ENCODE data around the gene PCDHGC3. TPM values are rescaled to one million over a fixed set of nuclear protein-coding genes. Genes with fewer than 3 reads are reported as not detected.

Gene PCDHGC3
- total RNA-seq, 4 donors from 2014 or later: 6.0 to 17.0 (median 13.6) TPM

DNA sequence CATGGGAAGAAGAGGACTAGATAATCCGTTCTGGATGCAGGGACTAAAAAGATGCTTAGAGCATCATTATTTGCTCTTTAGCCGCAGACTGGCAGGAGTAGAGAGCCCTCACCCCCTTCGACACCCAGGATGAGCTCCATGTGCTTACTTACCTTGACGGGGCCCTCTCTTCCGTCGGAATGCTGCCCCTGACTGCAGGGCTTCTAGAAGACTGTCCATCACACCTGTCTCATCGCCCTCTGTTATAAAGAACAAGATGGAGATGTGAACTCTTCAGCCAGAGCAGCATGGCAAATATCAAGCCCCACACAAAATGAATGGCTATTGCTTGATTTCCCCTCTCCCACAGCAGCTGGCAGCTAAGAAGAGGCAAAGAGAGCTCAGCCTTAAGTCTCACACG is 48.2 kb downstream of the PCDHGC3 start:
- peaks cover 13 to 72% (median 29%) of the 10 kb centered on the region in 4 donors for H3K4me1 ChIP-seq

DNA sequence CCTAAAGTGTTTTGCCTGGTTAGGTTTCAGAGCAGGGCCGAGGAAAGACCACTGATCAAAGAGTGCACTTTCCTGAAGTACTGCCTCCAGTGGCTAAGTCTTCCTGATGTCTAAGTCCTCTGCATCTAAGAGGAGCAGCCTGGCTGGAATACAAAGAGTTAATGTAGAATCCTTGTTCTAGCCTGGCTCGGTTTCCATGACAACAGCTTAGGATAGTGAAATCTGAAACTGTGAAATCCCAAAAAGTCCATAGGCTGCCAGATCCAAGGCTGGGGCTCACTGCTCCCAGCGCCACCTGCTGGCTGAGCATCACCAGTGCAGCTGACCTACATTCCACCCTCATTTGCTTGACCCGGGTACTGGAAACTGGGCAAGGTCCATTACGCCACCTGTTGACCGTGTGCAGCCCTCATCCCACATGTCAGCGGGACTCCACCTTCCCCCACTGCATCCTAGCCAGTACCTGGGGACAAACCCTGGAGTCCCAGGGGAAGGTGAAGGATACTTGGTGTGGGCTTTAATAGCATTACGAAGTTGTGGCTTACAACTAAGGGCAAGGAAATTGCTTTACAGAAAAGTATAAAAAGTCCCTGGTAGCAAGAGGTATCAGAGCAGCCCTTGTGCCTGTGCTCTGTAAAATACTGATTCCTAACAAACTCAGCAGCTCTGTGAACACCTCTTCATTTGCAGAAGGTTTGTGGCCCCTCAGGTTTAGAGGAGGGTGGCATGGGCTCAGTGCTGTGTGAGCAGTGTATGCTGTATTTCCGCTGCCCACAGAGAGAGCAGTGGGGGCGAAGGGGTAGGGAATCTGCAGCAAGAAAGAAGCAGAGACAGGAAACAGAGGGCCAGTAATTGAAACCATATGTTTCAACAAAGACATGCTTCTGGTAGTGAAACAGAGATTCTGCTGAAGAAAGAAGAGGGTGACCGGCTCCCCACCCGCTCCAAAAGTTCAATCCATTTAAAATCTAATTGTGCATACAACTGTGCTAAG is 49.1 kb downstream of the PCDHGC3 start:
- DNase-seq: peak; percentile 87
- Histone ChIP-seq H3K36me3 (peaks cover 0 to 18% (median 0%) of the 10 kb centered on the region in 4 donors), H3K4me1 (peaks cover 13 to 69% (median 29%) of the 10 kb centered on the region in 4 donors), H3K27me3 (no peaks in the 10 kb centered on the region), H3K4me3 (no peak overlapping the region), H3K27ac (peak overlapping the region; percentile 58 to 76 (median 64)), H3K9me3 (no peaks in the 10 kb centered on the region)
- in situ Hi-C loops (cut with MboI; ENCODE audit: low pct_ligation_motif_present in 1 of 4, low pct_unique_long_range_greater_than_20kb in 1 of 4, low sequenced_read_pairs in 3 of 4) (no loop called here), intact Hi-C loops (cut with DNase I; ENCODE audit: low total_unique reads) (loop anchor here (10.0 kb wide), 1 partner anchor 120 kb away; the partner anchor contains the start of genes PCDHGA9 and PCDHGB6)
- 27 to 66% methylated on average over 3 to 12 of the region's 12 CpGs for WGBS, 2 donors (ENCODE audit: low coverage in 1 of 2)
- TF ChIP-seq POLR2A (IDR thresholded peaks at IDR 0.05) (no peak), EP300 (IDR thresholded peaks at IDR 0.05; ENCODE audit: low read depth) (no peak), POLR2AphosphoS5 (IDR thresholded peaks at IDR 0.05) (peak; percentile 51 to 84 (median 61)), CTCF (IDR thresholded peaks at IDR 0.05) (peak; percentile 97 to 99 (median 99))

More for the DNA sequence above, 48.2 kb downstream of the PCDHGC3 start:
- in situ Hi-C loops (cut with MboI; ENCODE audit: low pct_ligation_motif_present in 1 of 4, low pct_unique_long_range_greater_than_20kb in 1 of 4, low sequenced_read_pairs in 3 of 4) (no loop called here), intact Hi-C loops (cut with DNase I; ENCODE audit: low total_unique reads) (loop anchor here (10.0 kb wide), 1 partner anchor 119 kb away; the partner anchor contains the start of genes PCDHGA9 and PCDHGB6)
- no peak for DNase-seq
- Histone ChIP-seq H3K27me3 (no peaks in the 10 kb centered on the region), H3K27ac (peak overlapping the region; percentile 24 to 71 (median 58)), H3K36me3 (peaks cover 0 to 21% (median 0%) of the 10 kb centered on the region in 4 donors), H3K9me3 (no peaks in the 10 kb centered on the region), H3K4me3 (no peak overlapping the region)
- TF ChIP-seq EP300 (IDR thresholded peaks at IDR 0.05; ENCODE audit: low read depth) (no peak), POLR2A (IDR thresholded peaks at IDR 0.05) (no peak), CTCF (IDR thresholded peaks at IDR 0.05) (no peak), POLR2AphosphoS5 (IDR thresholded peaks at IDR 0.05) (no peak)
- WGBS, 2 donors (ENCODE audit: low coverage in 1 of 2): 91% methylated on average over 8 of the region's 8 CpGs; no CpG with 5 or more reads in 1 of the 2 donors

DNA sequence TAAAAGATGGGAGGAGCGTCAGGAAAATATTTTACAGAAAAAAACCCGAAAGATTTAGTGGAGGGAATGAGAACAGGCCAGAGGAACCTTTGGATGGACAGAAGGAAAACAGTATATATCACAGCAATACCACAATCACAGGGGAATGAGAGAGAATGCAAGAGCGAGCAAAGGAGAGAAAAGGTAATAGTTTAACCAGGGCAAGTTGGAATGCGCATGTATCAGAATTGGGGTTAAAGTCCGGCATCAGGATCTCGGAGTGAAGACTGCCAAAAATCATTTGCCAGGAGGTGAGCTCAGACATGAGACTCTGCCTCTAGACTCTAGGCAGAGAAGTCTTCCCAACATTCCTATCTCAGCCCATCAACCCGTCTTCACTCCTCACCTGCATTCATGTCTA is 49.9 kb downstream of the PCDHGC3 start:
- peaks cover 0 to 18% (median 0%) of the 10 kb centered on the region in 4 donors for H3K36me3 ChIP-seq
- H3K4me1 ChIP-seq: peaks cover 13 to 62% (median 27%) of the 10 kb centered on the region in 4 donors
- DNase-seq: peak; percentile 32
- H3K4me3 ChIP-seq: no peak overlapping the region
- TF ChIP-seq EP300 (IDR thresholded peaks at IDR 0.05; ENCODE audit: low read depth) (no peak), CTCF (IDR thresholded peaks at IDR 0.05) (no peak), POLR2A (IDR thresholded peaks at IDR 0.05) (no peak)
- in situ Hi-C loops (cut with MboI; ENCODE audit: low pct_ligation_motif_present in 1 of 4, low pct_unique_long_range_greater_than_20kb in 1 of 4, low sequenced_read_pairs in 3 of 4) (no loop called here), intact Hi-C loops (cut with DNase I; ENCODE audit: low total_unique reads) (loop anchor here (10.0 kb wide), 1 partner anchor 121 kb away; the partner anchor contains the start of genes PCDHGA9 and PCDHGB6)
- 43 to 46% methylated on average over 7 of the region's 7 CpGs for WGBS, 2 donors (ENCODE audit: low coverage in 1 of 2)
- no peaks in the 10 kb centered on the region for H3K27me3 ChIP-seq
- no peaks in the 10 kb centered on the region for H3K9me3 ChIP-seq
- H3K27ac ChIP-seq: peak overlapping the region; percentile 58 to 76 (median 64)

DNA sequence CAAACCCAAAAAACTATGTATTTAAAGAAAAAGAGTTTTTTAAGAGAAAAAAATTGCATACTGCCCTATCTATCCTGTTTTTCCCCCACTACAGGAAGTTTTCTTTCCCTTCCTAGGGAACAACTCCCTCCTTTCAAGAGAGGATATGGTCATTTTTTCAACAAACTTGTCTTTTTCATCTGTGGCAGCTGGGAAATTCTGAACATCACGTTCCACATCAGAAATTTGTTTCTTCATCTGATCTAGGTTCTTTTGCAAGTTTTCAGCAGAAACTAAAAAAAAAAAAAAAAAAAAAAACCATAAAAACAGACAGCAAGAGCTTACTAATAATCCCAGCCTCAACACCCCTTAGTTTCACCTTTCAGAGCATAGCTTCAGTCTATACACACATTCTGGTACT is 51.7 kb downstream of the PCDHGC3 start:
- Histone ChIP-seq H3K36me3 (peaks cover 0 to 18% (median 0%) of the 10 kb centered on the region in 4 donors), H3K27ac (peak overlapping the region in 3 of 4 donors; percentile 17 to 28 (median 18))
- 63 to 81% methylated on average over 1 of the region's 1 CpG for WGBS, 2 donors (ENCODE audit: low coverage in 1 of 2)

More for the DNA sequence above, 51.7 kb downstream of the PCDHGC3 start:
- DNase-seq: no peak
- in situ Hi-C loops (cut with MboI; ENCODE audit: low pct_ligation_motif_present in 1 of 4, low pct_unique_long_range_greater_than_20kb in 1 of 4, low sequenced_read_pairs in 3 of 4): no loop called here
- no peak for TF ChIP-seq CTCF (IDR thresholded peaks at IDR 0.05)
- no peak for TF ChIP-seq EP300 (IDR thresholded peaks at IDR 0.05; ENCODE audit: low read depth)
- TF ChIP-seq POLR2A (IDR thresholded peaks at IDR 0.05): no peak
- no peak for TF ChIP-seq POLR2AphosphoS5 (IDR thresholded peaks at IDR 0.05)
- Histone ChIP-seq H3K4me1 (peaks cover 4 to 44% (median 11%) of the 10 kb centered on the region in 4 donors), H3K27me3 (no peaks in the 10 kb centered on the region), H3K9me3 (no peaks in the 10 kb centered on the region), H3K4me3 (no peak overlapping the region)
- intact Hi-C loops (cut with DNase I; ENCODE audit: low total_unique reads): loop anchor here (10.0 kb wide), 1 partner anchor 123 kb away; the partner anchor contains the start of genes PCDHGA9 and PCDHGB6

Data from transverse colon (tissue), 4 donors.